ENCODE results near the gene NDST4. TPM values are rescaled to one million over a fixed set of nuclear protein-coding genes. Genes with fewer than 3 reads are reported as not detected.
A peak's percentile ranks its signal among the peaks of the same experiment; 100 is the strongest.

The NDST4 gene
- total RNA-seq, 1 experiment from 2014 or later = 0.13 TPM

DNA sequence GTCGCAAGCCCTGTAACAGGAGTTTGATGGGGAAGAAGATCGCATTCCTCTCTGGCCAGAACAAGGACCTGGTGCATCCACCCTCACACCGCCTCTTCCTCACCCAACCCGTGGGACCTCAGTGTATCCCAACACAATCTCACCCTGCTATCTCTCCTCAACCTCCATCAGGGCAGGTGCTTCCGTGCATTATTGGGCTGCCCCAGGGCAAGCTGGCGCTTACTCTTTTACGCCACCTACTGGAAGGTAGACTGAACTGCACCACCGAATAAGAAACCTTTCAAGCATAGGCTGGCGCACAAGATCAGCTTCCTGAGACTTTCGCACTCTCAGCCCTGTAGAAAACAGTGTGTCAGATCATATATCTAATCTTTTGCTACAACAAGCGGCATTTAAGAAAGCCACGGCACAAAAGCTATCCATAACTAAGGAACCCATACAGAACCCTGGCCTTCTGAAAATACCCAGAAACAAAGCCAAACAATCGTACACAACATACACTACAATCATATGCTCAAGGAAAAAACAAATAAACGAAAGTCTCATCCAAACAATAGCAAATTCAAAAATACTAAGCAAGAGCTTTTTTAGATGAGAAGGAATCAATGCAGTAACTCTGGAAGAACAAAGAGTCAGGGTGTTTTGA, 305.5 kb downstream of the NDST4 start:
- Histone ChIP-seq H3K36me3 (ENCODE audit: control insufficient read depth, insufficient read depth, low read length) (no peaks in the 10 kb centered on the region), H3K9me3 (ENCODE audit: control insufficient read depth, insufficient read depth, low read depth, low read length) (no peaks in the 10 kb centered on the region), H3K27ac (ENCODE audit: low read length) (no peak overlapping the region), H3K27me3 (ENCODE audit: control insufficient read depth, insufficient read depth, low read length) (no peaks in the 10 kb centered on the region), H3K4me1 (ENCODE audit: control insufficient read depth, insufficient read depth, low read length) (no peaks in the 10 kb centered on the region), H3K4me3 (ENCODE audit: low read depth in 2 of 2, low read length in 2 of 2) (no peak overlapping the region)
- TF ChIP-seq, protein P1, sequence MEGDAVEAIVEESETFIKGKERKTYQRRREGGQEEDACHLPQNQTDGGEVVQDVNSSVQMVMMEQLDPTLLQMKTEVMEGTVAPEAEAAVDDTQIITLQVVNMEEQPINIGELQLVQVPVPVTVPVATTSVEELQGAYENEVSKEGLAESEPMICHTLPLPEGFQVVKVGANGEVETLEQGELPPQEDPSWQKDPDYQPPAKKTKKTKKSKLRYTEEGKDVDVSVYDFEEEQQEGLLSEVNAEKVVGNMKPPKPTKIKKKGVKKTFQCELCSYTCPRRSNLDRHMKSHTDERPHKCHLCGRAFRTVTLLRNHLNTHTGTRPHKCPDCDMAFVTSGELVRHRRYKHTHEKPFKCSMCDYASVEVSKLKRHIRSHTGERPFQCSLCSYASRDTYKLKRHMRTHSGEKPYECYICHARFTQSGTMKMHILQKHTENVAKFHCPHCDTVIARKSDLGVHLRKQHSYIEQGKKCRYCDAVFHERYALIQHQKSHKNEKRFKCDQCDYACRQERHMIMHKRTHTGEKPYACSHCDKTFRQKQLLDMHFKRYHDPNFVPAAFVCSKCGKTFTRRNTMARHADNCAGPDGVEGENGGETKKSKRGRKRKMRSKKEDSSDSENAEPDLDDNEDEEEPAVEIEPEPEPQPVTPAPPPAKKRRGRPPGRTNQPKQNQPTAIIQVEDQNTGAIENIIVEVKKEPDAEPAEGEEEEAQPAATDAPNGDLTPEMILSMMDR (IDR thresholded peaks at IDR 0.05) = peak; percentile 75
- TF ChIP-seq, protein P2, sequence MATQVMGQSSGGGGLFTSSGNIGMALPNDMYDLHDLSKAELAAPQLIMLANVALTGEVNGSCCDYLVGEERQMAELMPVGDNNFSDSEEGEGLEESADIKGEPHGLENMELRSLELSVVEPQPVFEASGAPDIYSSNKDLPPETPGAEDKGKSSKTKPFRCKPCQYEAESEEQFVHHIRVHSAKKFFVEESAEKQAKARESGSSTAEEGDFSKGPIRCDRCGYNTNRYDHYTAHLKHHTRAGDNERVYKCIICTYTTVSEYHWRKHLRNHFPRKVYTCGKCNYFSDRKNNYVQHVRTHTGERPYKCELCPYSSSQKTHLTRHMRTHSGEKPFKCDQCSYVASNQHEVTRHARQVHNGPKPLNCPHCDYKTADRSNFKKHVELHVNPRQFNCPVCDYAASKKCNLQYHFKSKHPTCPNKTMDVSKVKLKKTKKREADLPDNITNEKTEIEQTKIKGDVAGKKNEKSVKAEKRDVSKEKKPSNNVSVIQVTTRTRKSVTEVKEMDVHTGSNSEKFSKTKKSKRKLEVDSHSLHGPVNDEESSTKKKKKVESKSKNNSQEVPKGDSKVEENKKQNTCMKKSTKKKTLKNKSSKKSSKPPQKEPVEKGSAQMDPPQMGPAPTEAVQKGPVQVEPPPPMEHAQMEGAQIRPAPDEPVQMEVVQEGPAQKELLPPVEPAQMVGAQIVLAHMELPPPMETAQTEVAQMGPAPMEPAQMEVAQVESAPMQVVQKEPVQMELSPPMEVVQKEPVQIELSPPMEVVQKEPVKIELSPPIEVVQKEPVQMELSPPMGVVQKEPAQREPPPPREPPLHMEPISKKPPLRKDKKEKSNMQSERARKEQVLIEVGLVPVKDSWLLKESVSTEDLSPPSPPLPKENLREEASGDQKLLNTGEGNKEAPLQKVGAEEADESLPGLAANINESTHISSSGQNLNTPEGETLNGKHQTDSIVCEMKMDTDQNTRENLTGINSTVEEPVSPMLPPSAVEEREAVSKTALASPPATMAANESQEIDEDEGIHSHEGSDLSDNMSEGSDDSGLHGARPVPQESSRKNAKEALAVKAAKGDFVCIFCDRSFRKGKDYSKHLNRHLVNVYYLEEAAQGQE (IDR thresholded peaks at IDR 0.05; ENCODE audit: insufficient read depth in 1 of 2, low read depth in 2 of 2, low read length in 1 of 2) = no peak
- CTCF ChIA-PET = no interaction called here
- ATAC-seq (no peak), DNase-seq (ENCODE audit: low read depth, low spot score) (peak; percentile 41)
- POLR2A ChIA-PET = no interaction called here
- in situ Hi-C loops (cut with HindIII; ENCODE audit: low pct_unique_long_range_greater_than_20kb, low sequenced_read_pairs) = no loop called here
- intact Hi-C loops (cut with micrococcal nuclease; ENCODE audit: unreplicated experiment) = no loop called here
- no TSS peak for BruUV-seq (replicated peaks)

DNA sequence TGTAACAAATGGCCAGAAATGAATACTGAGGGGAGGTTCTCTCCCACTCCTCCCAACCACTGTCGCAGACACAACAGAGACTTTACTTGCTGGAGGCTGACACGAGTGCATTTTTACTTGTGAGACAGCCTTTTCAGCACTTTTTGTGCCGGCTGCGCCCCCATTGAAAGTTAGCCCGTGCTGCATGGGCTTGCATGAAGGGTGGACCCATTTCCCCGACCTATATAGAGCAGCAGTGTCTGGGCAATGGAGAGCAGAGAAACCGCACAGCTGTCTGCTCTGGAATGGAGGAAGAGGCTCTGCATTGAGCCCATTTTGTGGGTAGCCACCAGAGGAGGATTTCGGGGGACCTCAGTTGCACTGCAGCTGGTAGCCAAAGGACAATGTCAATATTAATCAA, 306.1 kb downstream of the NDST4 start:
- ChIA-PET POLR2A (no interaction called here), CTCF (no interaction called here)
- DNase-seq (ENCODE audit: low read depth, low spot score) (no peak), ATAC-seq (no peak)
- Histone ChIP-seq H3K4me1 (ENCODE audit: control insufficient read depth, insufficient read depth, low read length) (no peaks in the 10 kb centered on the region), H3K27ac (ENCODE audit: low read length) (no peak overlapping the region), H3K27me3 (ENCODE audit: control insufficient read depth, insufficient read depth, low read length) (no peaks in the 10 kb centered on the region), H3K4me3 (ENCODE audit: low read depth in 2 of 2, low read length in 2 of 2) (no peak overlapping the region), H3K36me3 (ENCODE audit: control insufficient read depth, insufficient read depth, low read length) (no peaks in the 10 kb centered on the region), H3K9me3 (ENCODE audit: control insufficient read depth, insufficient read depth, low read depth, low read length) (no peaks in the 10 kb centered on the region)
- intact Hi-C loops (cut with micrococcal nuclease; ENCODE audit: unreplicated experiment) (no loop called here), in situ Hi-C loops (cut with HindIII; ENCODE audit: low pct_unique_long_range_greater_than_20kb, low sequenced_read_pairs) (no loop called here)
- TF ChIP-seq TCF7L2 (IDR thresholded peaks at IDR 0.05; ENCODE audit: low read depth, low read length) (no peak), SIN3A (IDR thresholded peaks at IDR 0.05; ENCODE audit: borderline replicate concordance, insufficient read depth, low read depth, low read length) (no peak), POLR2AphosphoS5 (IDR thresholded peaks at IDR 0.05; ENCODE audit: low read depth, low read length) (no peak)
- TF ChIP-seq, protein P1 (IDR thresholded peaks at IDR 0.05) = no peak
- TF ChIP-seq, protein P2 (IDR thresholded peaks at IDR 0.05; ENCODE audit: insufficient read depth in 1 of 2, low read depth in 2 of 2, low read length in 1 of 2) = no peak
- BruUV-seq (replicated peaks) = no TSS peak
